GM23338 (cell line): ENCODE results near the gene C1orf174. TPM values are rescaled to one million over a fixed set of nuclear protein-coding genes. Genes with fewer than 3 reads are reported as not detected.

ENCODE experiments used
- ATAC-seq: fragments of 200-7000 bp; cut with Tn5 transposase; 3 replicates; pipeline ENCODE4 v1.9.1; 2020
- DNase-seq: peaks from one replicate; pipeline ENCODE4 v3.0.0-alpha.2; 2015; ENCODE audit warnings: low spot score
- H2AFZ ChIP-seq: fragments of 200-600 bp; sonication (generic); 2 replicates; pipeline ENCODE4 v1.8.0; 2016; ENCODE audit warnings: antibody characterized with exemption, mild to moderate bottlenecking, moderate library complexity
- H3F3A ChIP-seq: fragments of 200-600 bp; sonication (generic); replicated peaks from 2 replicates; pipeline ENCODE4 v1.8.0; 2017; ENCODE audit warnings: antibody characterized with exemption, mixed run types, low read depth
- H3K27ac ChIP-seq: fragments of 200-600 bp; sonication (generic); 2 replicates; pipeline ENCODE4 v1.6.1; 2016; ENCODE audit warnings: low read depth
- H3K27me3 ChIP-seq: fragments of 200-600 bp; sonication (generic); 2 replicates; pipeline ENCODE4 v1.8.0; 2016; ENCODE audit warnings: mild to moderate bottlenecking, mixed run types, moderate library complexity; ENCODE audit not compliant: insufficient read depth
- H3K36me3 ChIP-seq: fragments of 200-600 bp; sonication (generic); 2 replicates; pipeline ENCODE4 v1.8.0; 2016; ENCODE audit warnings: mild to moderate bottlenecking; ENCODE audit not compliant: insufficient read depth
- H3K4me1 ChIP-seq: fragments of 200-600 bp; sonication (generic); 2 replicates; pipeline ENCODE4 v1.8.0; 2016; ENCODE audit warnings: mild to moderate bottlenecking, moderate library complexity; ENCODE audit not compliant: insufficient read depth
- H3K4me2 ChIP-seq: fragments of 200-600 bp; sonication (generic); 2 replicates; pipeline ENCODE4 v1.7.1; 2017; ENCODE audit warnings: mixed run types
- H3K4me3 ChIP-seq: fragments of 200-600 bp; sonication (generic); 2 replicates; pipeline ENCODE4 v1.6.1; 2016; ENCODE audit warnings: mixed run types
- H3K79me2 ChIP-seq: fragments of 200-600 bp; sonication (generic); replicated peaks from 2 replicates; pipeline ENCODE4 v1.8.0; 2017; ENCODE audit warnings: mild to moderate bottlenecking; ENCODE audit not compliant: insufficient read depth
- H3K9me2 ChIP-seq: fragments of 200-600 bp; sonication (generic); 2 replicates; pipeline ENCODE4 v1.8.0; 2017; ENCODE audit not compliant: insufficient read depth
- H4K20me1 ChIP-seq: fragments of 200-600 bp; sonication (generic); replicated peaks from 2 replicates; pipeline ENCODE4 v1.8.0; 2017; ENCODE audit warnings: mild to moderate bottlenecking; ENCODE audit not compliant: insufficient read depth
- H3K27ac Mint-ChIP-seq: 2 replicates; pipeline ENCODE4 v1.8.0; 2020; ENCODE audit warnings: inconsistent platforms, mild to moderate bottlenecking, moderate library complexity, mixed read lengths
- H3K27me3 Mint-ChIP-seq: 3 replicates; pipeline ENCODE4 v1.8.0; 2022; ENCODE audit warnings: low read depth, mild to moderate bottlenecking, moderate library complexity, mixed read lengths, inconsistent platforms; ENCODE audit not compliant: insufficient read depth, poor library complexity
- H3K36me3 Mint-ChIP-seq: 3 replicates; pipeline ENCODE4 v1.8.0; 2021; ENCODE audit warnings: low read depth, mild to moderate bottlenecking, inconsistent platforms, moderate library complexity, mixed read lengths
- H3K4me1 Mint-ChIP-seq: 3 replicates; pipeline ENCODE4 v1.8.0; 2020; ENCODE audit warnings: mild to moderate bottlenecking, inconsistent platforms, mixed read lengths
- H3K4me3 Mint-ChIP-seq: 3 replicates; pipeline ENCODE4 v1.8.0; 2021; ENCODE audit warnings: moderate library complexity, mild to moderate bottlenecking, inconsistent platforms, mixed read lengths
- H3K9me3 Mint-ChIP-seq: 3 replicates; pipeline ENCODE4 v1.8.0; 2020; ENCODE audit warnings: moderate library complexity, mild to moderate bottlenecking, inconsistent platforms, mixed read lengths
- JUNB ChIP-seq: IDR thresholded peaks from one replicate; pipeline ENCODE4 v1.6.1; 2016; ENCODE audit warnings: antibody characterized with exemption; ENCODE audit not compliant: unreplicated experiment
- NANOG ChIP-seq: IDR thresholded peaks from 2 replicates; pipeline ENCODE4 v1.6.1; 2016; ENCODE audit warnings: antibody characterized with exemption, borderline replicate concordance
- POLR2AphosphoS5 ChIP-seq: IDR thresholded peaks from 2 replicates; pipeline ENCODE4 v1.6.1; 2016; ENCODE audit warnings: antibody characterized with exemption, low read depth
- STAT1 ChIP-seq: IDR thresholded peaks from one replicate; pipeline ENCODE4 v1.6.1; 2016; ENCODE audit warnings: antibody characterized with exemption; ENCODE audit not compliant: unreplicated experiment
- ZNF114 ChIP-seq: fragments of 250-450 bp; sonication (Bioruptor Pico); IDR thresholded peaks from 2 replicates; pipeline ENCODE4 v1.5.0; 2020; ENCODE audit warnings: mild to moderate bottlenecking, moderate library complexity
- ZNF331 ChIP-seq: fragments of 250-450 bp; sonication (Bioruptor Pico); IDR thresholded peaks from 2 replicates; pipeline ENCODE4 v1.5.0; 2020; ENCODE audit warnings: low read depth, mild to moderate bottlenecking, moderate library complexity
- polyA plus RNA-seq: library from polyadenylated mRNA; unstranded; fragments of >200 nt; fragmentation: Nextera tagmentation; extraction: Ambion mirVana; gene quantifications from 2 replicates; pipeline ENCODE4 v1.2.1, GENCODE V29; 2016
- total RNA-seq: library from RNA; depleted of rRNA; stranded (reverse); fragments of >200 nt; shearing (Covaris generic); gene quantifications from 2 replicates; pipeline ENCODE4 v1.2.3, GENCODE V29; 2014
- TF ChIP-seq, protein P1 (sequence below): IDR thresholded peaks from one replicate; pipeline ENCODE4 v1.6.1; 2018; ENCODE audit warnings: antibody characterized with exemption; ENCODE audit not compliant: unreplicated experiment
- TF ChIP-seq, protein P2 (sequence below), 2 experiments: fragments of 200-600 bp in 1 of 2; sonication (generic) in 1 of 2; conservative IDR thresholded peaks; 2 replicates each; pipeline versions ENCODE4 v1.5.1 to v1.6.1; 2016 to 2017; ENCODE audit warnings: antibody characterized with exemption in 2 of 2, low read depth in 2 of 2, mild to moderate bottlenecking in 2 of 2, moderate library complexity in 1 of 2
- TF ChIP-seq, protein P3 (sequence below): fragments of 250-450 bp; sonication (Bioruptor Pico); IDR thresholded peaks from 2 replicates; pipeline ENCODE4 v1.5.0; 2020; ENCODE audit warnings: mild to moderate bottlenecking, moderate library complexity
- TF ChIP-seq, protein P4 (sequence below): IDR thresholded peaks from 2 replicates; pipeline ENCODE4 v1.6.1; 2016; ENCODE audit warnings: antibody characterized with exemption

The C1orf174 gene
- total and polyA plus RNA-seq, 2 experiments from 2014 or later, result 28.5 to 28.7 TPM

DNA sequence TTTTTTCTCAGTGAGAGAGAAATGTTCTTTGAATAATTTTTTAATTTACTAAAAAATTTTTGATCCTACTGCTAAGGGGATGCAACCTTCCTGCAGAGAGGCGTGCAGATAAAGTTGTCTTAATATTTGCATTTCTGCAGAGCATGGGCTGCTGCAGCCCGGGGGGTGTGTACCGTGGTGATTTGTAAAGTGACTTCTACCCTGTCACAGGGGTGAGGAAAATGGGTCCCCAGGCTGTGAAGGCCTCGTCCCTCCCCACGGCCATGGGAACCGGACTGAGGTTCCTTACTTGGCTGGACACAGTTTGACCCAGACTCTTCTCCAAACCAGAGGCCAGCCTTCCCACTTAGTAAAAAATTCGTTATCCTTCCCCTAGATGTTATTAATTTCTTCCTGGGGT lies 9.5 kb upstream of the C1orf174 start:
- no peak overlapping the region for H3K4me2 ChIP-seq
- no peaks in the 10 kb centered on the region for H3K79me2 ChIP-seq
- H3K4me1 ChIP-seq, result no peaks in the 10 kb centered on the region
- no peaks in the 10 kb centered on the region for H3F3A ChIP-seq
- DNase-seq, result no peak
- H3K9me2 ChIP-seq, result no peaks in the 10 kb centered on the region
- H3K4me3 ChIP-seq, result no peak overlapping the region
- H3K27me3 Mint-ChIP-seq, result peaks cover 10% of the 10 kb centered on the region
- H2AFZ ChIP-seq, result no peak overlapping the region
- H3K4me3 Mint-ChIP-seq, result no peak overlapping the region
- no peak overlapping the region for H3K27ac ChIP-seq
- H3K27ac Mint-ChIP-seq, result no peak overlapping the region
- no peaks in the 10 kb centered on the region for H4K20me1 ChIP-seq
- H3K36me3 Mint-ChIP-seq, result no peaks in the 10 kb centered on the region; the same call in 2 of the 3 replicates
- TF ChIP-seq, protein P1, sequence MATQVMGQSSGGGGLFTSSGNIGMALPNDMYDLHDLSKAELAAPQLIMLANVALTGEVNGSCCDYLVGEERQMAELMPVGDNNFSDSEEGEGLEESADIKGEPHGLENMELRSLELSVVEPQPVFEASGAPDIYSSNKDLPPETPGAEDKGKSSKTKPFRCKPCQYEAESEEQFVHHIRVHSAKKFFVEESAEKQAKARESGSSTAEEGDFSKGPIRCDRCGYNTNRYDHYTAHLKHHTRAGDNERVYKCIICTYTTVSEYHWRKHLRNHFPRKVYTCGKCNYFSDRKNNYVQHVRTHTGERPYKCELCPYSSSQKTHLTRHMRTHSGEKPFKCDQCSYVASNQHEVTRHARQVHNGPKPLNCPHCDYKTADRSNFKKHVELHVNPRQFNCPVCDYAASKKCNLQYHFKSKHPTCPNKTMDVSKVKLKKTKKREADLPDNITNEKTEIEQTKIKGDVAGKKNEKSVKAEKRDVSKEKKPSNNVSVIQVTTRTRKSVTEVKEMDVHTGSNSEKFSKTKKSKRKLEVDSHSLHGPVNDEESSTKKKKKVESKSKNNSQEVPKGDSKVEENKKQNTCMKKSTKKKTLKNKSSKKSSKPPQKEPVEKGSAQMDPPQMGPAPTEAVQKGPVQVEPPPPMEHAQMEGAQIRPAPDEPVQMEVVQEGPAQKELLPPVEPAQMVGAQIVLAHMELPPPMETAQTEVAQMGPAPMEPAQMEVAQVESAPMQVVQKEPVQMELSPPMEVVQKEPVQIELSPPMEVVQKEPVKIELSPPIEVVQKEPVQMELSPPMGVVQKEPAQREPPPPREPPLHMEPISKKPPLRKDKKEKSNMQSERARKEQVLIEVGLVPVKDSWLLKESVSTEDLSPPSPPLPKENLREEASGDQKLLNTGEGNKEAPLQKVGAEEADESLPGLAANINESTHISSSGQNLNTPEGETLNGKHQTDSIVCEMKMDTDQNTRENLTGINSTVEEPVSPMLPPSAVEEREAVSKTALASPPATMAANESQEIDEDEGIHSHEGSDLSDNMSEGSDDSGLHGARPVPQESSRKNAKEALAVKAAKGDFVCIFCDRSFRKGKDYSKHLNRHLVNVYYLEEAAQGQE, result no peak
- TF ChIP-seq ZNF114 (no peak), STAT1 (no peak), JUNB (no peak), ZNF331 (no peak), POLR2AphosphoS5 (no peak), NANOG (no peak)
- TF ChIP-seq, protein P2, sequence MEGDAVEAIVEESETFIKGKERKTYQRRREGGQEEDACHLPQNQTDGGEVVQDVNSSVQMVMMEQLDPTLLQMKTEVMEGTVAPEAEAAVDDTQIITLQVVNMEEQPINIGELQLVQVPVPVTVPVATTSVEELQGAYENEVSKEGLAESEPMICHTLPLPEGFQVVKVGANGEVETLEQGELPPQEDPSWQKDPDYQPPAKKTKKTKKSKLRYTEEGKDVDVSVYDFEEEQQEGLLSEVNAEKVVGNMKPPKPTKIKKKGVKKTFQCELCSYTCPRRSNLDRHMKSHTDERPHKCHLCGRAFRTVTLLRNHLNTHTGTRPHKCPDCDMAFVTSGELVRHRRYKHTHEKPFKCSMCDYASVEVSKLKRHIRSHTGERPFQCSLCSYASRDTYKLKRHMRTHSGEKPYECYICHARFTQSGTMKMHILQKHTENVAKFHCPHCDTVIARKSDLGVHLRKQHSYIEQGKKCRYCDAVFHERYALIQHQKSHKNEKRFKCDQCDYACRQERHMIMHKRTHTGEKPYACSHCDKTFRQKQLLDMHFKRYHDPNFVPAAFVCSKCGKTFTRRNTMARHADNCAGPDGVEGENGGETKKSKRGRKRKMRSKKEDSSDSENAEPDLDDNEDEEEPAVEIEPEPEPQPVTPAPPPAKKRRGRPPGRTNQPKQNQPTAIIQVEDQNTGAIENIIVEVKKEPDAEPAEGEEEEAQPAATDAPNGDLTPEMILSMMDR (conservative IDR thresholded peaks at IDR 0.05; ENCODE audit: low read depth in 2 of 2), result no peak
- TF ChIP-seq, protein P3, sequence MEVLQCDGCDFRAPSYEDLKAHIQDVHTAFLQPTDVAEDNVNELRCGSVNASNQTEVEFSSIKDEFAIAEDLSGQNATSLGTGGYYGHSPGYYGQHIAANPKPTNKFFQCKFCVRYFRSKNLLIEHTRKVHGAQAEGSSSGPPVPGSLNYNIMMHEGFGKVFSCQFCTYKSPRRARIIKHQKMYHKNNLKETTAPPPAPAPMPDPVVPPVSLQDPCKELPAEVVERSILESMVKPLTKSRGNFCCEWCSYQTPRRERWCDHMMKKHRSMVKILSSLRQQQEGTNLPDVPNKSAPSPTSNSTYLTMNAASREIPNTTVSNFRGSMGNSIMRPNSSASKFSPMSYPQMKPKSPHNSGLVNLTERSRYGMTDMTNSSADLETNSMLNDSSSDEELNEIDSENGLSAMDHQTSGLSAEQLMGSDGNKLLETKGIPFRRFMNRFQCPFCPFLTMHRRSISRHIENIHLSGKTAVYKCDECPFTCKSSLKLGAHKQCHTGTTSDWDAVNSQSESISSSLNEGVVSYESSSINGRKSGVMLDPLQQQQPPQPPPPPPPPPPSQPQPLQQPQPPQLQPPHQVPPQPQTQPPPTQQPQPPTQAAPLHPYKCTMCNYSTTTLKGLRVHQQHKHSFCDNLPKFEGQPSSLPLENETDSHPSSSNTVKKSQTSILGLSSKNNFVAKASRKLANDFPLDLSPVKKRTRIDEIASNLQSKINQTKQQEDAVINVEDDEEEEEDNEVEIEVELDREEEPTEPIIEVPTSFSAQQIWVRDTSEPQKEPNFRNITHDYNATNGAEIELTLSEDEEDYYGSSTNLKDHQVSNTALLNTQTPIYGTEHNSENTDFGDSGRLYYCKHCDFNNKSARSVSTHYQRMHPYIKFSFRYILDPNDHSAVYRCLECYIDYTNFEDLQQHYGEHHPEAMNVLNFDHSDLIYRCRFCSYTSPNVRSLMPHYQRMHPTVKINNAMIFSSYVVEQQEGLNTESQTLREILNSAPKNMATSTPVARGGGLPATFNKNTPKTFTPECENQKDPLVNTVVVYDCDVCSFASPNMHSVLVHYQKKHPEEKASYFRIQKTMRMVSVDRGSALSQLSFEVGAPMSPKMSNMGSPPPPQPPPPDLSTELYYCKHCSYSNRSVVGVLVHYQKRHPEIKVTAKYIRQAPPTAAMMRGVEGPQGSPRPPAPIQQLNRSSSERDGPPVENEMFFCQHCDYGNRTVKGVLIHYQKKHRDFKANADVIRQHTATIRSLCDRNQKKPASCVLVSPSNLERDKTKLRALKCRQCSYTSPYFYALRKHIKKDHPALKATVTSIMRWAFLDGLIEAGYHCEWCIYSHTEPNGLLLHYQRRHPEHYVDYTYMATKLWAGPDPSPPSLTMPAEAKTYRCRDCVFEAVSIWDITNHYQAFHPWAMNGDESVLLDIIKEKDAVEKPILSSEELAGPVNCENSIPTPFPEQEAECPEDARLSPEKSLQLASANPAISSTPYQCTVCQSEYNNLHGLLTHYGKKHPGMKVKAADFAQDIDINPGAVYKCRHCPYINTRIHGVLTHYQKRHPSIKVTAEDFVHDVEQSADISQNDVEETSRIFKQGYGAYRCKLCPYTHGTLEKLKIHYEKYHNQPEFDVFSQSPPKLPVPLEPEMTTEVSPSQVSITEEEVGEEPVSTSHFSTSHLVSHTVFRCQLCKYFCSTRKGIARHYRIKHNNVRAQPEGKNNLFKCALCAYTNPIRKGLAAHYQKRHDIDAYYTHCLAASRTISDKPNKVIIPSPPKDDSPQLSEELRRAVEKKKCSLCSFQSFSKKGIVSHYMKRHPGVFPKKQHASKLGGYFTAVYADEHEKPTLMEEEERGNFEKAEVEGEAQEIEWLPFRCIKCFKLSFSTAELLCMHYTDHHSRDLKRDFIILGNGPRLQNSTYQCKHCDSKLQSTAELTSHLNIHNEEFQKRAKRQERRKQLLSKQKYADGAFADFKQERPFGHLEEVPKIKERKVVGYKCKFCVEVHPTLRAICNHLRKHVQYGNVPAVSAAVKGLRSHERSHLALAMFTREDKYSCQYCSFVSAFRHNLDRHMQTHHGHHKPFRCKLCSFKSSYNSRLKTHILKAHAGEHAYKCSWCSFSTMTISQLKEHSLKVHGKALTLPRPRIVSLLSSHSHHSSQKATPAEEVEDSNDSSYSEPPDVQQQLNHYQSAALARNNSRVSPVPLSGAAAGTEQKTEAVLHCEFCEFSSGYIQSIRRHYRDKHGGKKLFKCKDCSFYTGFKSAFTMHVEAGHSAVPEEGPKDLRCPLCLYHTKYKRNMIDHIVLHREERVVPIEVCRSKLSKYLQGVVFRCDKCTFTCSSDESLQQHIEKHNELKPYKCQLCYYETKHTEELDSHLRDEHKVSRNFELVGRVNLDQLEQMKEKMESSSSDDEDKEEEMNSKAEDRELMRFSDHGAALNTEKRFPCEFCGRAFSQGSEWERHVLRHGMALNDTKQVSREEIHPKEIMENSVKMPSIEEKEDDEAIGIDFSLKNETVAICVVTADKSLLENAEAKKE (CRISPR knock-in tag), result no peak
- TF ChIP-seq, protein P4, sequence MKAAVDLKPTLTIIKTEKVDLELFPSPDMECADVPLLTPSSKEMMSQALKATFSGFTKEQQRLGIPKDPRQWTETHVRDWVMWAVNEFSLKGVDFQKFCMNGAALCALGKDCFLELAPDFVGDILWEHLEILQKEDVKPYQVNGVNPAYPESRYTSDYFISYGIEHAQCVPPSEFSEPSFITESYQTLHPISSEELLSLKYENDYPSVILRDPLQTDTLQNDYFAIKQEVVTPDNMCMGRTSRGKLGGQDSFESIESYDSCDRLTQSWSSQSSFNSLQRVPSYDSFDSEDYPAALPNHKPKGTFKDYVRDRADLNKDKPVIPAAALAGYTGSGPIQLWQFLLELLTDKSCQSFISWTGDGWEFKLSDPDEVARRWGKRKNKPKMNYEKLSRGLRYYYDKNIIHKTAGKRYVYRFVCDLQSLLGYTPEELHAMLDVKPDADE, result no peak
- ATAC-seq, result no peak
- H3K36me3 ChIP-seq, result no peaks in the 10 kb centered on the region
- no peaks in the 10 kb centered on the region for H3K27me3 ChIP-seq
- peaks cover 17% of the 10 kb centered on the region for H3K4me1 Mint-ChIP-seq
- H3K9me3 Mint-ChIP-seq, result peaks cover 2% of the 10 kb centered on the region; the same call in 2 of the 3 replicates
